Esophagus squamous epithelium (tissue), 4 donors: Measurements from ENCODE around the gene MSL3B.

Source experiments
- CTCF ChIP-seq, 6 experiments: fragments of 450-650 bp in 4 of 6; fragments of 200-600 bp in 2 of 6; sonication (generic) in 2 of 6; IDR thresholded peaks; one replicate each; pipeline ENCODE4 v1.5.1; 2016 to 2019; ENCODE audit warnings: antibody characterized with exemption in 6 of 6, mild to moderate bottlenecking in 4 of 6, moderate library complexity in 4 of 6
- POLR2A ChIP-seq, 4 donors: fragments of 450-650 bp; IDR thresholded peaks; one replicate each; pipeline ENCODE4 v1.6.1; 2017; ENCODE audit warnings: antibody characterized with exemption in 4 of 4, mild to moderate bottlenecking in 4 of 4, moderate library complexity in 3 of 4

- TF ChIP-seq POLR2A (IDR thresholded peaks at IDR 0.05) (no peak), CTCF (IDR thresholded peaks at IDR 0.05) (no peak)
Observed at GRCh38 chr2:233841183-233841582, 27.0 kb downstream of the MSL3B start.
